ENCODE measurements around the gene TUBGCP5.
"Not testable (repeated sequence)": the region's sequence is repeated elsewhere in the genome, so short reads cannot be mapped to it uniquely, and the experiment has no call there.

The TUBGCP5 gene

DNA sequence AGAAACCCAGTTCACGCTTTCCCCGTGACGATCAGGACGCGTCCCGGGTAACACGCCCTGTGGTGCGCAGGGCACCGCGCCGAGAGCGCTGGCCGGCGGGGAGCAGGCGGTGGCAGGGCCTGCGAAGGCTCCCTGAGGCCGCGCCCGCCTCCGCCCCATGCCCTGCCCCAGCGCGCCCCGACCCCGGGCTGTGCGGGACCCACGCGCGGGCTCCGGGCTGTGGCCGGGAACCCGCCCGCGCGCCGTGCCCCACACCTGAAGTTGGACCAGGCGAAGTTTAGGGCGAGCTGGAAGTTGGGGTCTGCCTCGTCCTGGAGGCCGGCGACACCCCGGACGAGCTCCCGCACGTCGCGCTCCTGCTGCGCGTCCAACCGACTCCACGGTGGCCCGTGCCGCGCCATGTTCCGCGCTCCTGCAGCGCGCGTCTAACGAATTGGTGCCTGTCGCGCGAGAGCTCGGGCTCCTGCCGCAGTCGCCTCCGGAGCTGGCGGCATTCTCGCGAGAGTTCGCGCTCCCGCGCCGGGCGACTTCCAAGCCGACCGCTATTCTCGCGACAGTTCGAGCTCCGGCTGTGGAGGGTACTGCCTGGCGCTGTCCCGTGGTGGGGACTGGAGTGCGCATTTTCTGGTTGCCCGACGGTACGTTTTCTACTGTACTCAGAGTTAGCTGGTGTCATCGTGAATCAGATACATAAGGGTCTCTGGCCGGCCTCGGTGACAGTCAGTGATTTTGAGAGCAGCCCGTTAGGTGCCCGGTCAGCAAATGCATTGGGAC is at the start of gene TUBGCP5:
Gene TUBGCP5, minus strand, starts transcription at position 427 of the 774 bp plus-strand sequence. Its CDS starts 26 bp downstream, at position 401.
- DNase-seq (ENCODE audit: low spot score): peak; percentile 99

DNA sequence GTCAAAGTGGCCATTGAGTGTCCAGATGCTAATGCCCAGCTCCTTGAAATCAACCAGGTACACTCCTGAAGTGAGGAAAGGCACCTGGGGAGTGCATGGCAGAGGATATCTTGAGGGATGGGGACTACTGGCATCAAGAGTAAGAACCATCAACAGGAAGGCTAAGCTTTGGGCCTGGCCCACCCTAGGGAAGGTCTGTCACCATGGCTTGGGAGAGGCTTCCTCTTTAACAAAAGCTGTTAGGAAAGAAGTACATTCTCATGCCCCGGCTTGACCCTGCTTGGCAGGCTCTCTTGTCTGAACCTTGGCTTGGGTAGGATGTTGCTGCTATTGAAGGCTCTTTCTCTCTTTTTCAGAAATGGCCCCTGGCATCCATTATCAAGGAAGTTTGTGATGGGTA is 43.7 kb upstream of the TUBGCP5 start:
- DNase-seq (ENCODE audit: low spot score): no peak

DNA sequence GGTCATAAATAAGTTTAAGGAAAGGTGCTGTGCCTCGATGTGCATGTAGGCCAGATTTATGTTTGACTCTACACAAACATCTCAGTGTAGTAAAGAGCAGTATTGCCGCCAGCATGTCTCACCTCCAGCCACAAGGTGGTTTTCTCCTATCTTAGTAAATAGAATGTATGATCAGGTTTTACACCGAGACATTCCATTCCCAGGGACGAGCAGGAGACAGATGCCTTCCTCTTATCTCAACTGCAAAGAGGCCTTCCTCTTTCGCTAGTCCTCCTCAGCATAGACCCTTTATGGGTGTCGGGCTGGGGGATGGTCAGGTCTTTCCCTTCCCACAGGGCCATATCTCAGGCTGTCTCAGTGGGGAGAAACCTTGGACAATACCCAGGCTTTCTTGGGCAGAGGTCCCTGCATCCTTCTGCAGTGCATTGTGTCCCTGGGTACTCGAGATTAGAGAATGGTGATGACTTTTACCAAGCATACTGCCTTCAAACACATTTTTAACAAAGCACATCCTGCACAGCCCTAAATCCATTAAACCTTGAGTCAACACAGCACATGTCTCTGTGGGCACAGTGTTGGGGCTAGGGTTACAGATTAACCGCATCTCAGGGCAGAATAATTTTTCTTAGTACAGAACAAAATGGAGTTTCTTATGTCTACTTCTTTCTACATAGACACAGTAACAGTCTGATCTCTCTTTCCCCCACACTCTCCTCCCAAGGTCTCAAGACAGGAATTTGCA is 42.8 kb upstream of the TUBGCP5 start:
- not testable (repeated sequence) for DNase-seq (ENCODE audit: low spot score)

DNA sequence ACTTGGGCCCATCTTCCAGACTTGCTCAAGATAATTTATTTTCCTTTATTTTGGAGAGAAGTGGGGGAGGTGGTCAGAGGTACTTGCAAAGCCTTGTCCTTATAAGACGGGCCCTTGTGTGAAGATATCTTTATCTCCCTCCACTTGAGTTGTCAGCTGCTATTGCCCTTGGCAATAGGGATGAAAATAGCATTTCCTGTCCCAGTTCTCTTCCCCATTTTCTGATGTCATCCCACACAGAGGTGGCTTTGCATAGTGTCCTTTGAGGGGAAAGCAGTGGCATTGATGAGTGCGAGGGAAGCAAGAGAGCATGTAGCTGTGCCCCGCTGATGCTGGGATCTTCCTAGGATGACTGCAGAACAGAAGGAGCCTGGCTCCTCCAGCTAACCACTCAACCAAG is 41.9 kb upstream of the TUBGCP5 start:
- DNase-seq (ENCODE audit: low spot score): no peak

DNA sequence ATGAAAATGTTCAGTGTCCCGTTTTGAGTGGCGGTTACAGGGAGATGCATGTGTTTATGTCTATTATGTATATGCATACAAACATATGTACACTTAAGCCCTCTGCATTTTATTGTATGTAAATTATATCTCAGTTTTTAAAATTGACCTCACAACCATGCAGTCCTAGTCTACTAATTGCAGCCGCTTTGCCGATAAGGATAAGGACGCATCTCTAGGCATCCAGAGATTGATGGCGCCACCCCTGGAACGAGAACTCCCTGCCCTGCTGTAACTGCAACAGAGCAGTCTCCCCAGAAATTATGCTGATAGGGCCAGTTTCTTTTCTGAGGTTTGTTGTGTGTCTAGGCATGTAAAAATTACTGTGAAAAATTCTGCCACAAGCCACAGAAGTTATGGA is 40.4 kb upstream of the TUBGCP5 start:
- no peak for DNase-seq (ENCODE audit: low spot score)

DNA sequence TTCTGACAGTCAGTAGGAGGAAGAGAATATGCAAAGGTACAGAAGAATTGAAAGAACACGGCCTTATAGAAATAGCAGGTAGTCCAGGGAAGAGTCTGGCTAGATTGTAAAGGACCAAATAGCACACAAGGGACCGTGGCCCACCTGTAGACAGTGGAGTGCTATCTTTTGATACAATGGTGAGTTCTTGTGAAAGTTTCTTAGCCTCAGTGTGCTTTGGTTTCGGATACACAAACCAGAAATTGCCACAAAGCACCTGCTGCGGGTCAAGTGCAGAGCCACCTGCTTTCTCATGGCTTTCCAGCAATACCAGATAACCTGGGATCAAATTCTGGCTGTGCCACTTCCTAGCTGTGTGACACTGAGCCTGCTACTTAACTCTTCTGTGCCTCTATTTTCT is 36.6 kb upstream of the TUBGCP5 start:
- no peak for DNase-seq (ENCODE audit: low spot score)

DNA sequence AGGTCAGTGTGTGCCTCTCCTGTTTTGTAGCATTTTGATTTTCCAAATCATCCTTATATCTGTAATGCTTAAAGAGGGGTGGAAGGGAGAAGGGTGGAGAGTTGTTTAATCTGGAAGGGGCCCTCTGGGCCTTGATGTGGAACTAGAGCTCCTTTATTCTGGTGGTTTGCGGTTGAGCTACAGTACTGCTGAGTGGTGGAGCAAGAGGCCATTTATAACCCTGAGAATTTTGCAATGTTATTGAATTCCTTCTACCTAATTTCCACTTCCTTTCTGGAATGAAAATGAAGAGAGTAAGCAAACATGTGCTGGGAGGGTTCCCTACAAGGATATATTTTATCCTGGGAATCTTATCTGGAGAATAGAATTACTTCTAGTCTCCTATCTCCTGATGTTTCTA is 35.3 kb upstream of the TUBGCP5 start:
- DNase-seq (ENCODE audit: low spot score): no peak

DNA sequence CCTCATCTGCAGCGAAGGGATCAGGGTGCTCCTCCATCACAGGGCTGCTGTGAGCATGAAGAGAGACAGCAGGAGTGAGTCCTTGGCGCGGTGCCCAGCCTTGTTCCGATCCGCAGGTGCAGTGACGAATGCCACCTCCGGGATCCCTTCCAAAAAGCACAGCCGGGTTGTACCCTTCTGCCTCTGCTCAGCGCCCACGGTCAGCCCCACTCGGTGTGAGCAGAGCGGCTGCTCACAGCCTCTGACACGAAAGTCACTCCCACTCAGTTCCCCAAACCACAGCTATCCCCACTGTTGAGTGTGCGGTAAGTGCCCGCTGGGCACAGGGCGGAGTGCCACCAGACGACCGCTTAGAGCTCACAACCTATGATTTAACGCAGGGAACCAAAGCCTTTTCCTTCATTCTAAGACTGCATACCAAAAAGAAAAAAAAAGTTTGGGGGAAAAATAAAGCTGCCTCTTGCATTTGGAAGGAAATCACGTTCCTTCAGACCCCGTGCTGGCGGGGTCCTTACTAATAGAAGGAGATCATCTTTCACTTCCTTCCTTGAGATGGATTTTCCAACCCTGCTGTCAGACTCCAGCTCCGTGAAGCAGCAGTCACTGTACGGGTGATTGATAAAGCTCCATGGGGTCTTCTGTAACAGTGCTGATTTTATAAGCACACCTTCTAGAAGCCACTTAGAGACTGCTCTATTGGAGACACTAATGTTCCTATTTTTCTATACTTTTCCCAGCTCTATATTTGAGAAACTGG is 34.7 kb upstream of the TUBGCP5 start:
- DNase-seq (ENCODE audit: low spot score): peak; percentile 70

DNA sequence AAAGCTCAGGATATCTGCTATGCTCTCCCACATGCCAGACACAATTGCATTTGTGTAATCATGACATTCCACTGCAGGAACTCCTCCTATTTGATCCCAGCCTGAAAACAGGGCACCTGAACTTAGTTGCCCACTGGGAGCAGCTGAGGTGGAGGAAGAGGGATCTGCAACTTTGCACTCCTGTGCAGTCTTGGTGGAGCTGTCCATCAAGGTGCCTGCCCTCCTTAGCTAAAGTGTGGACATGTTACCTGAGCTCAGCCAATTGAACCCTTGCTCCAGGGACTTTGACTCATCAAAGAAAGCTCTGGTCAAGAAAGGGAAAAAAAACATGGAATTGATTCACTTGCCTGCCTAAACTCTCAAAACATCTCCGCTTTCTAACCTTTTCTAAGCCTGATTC is 33.3 kb upstream of the TUBGCP5 start:
- DNase-seq (ENCODE audit: low spot score): no peak

DNA sequence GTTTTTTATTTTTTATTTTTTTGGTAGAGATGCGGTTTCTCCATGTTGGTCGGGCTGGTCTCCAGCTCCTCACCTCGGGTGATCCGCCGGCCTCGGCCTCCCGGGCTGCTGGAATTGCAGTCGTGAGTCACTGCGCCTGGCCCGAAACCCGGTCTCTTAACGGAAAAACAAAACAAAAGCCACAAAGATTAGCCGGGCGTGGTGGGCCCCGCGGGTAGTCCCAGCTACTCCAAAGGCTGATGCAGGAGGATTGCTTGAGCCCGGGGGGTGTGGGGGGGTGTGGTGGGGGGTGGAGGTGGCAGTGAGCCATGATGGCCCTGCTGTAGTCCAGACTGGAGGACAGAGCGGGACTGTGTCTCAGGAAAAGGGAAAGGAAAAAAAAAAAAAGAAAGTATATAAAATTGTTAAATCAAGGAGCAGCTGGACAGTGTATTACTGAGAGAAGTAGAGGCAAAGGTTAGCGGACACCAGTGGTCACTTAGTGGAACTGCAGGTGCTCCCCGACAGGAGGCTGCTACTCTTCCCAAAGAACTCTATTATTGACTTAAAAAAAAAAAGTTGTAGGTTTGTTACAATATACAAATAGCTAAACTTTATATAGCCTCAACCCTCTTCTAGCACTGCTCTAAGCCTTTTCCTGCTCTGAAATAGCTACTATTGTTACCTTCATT is 30.3 kb upstream of the TUBGCP5 start:
- peak; percentile 74 for DNase-seq (ENCODE audit: low spot score)

DNA sequence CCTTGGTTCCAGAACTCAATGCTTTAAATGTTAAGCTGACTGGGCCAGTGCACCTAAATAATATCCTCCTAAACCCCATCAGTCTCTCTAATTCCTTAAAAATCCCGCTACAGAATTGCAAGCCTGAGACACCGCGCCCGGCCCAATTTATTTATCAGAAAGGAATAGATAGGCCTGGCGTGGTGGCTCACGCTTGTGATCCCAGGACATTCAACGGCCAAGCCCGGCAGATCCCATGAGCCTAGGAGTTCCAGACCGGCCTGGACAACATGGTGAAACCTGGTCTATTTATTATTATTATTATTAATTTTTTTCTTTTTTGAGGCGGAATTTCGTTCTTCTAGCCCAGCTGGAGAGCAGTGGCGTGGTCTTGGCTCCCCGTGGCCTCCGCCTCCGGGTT is 28.0 kb upstream of the TUBGCP5 start:
- DNase-seq (ENCODE audit: low spot score): no peak

DNA sequence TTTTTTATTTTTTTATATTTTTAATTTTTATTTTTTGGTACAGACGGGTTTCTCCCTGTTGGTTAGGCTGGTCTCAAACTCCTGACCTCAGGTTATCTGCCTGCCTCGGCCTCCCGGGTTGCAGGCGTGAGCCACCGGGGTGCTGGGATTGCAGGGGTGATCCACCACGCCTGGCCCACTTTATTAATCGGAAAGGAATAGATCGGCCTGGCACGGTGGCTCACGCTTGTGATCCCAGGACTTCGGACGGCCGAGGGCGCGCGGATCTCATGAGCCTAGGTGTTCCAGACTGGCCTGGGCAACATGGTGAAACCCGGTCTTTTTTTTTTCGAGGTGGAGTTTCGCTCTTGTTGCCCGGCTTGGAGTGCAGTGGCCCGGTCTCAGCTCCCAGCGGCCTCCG is 26.5 kb upstream of the TUBGCP5 start:
- no peak for DNase-seq (ENCODE audit: low spot score)

DNA sequence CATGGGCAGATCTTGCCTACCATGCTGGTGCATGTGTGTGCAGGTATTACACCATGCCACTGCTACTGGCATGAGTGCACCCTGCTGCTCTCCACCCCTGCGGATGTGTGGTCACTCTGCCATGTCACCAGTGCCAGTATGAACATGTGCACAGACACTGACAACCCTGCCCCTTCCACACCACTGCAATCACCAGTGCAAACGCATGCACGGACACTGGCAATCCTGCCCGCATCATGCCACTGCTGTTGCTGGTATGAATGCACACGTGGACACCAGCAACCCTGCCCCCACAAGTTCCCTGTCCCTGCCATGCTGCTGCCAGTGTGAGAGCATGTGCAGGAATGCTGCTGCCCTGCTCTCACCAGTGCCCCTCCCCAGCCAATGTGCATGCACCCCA is 24.8 kb upstream of the TUBGCP5 start:
- DNase-seq (ENCODE audit: low spot score): no peak

DNA sequence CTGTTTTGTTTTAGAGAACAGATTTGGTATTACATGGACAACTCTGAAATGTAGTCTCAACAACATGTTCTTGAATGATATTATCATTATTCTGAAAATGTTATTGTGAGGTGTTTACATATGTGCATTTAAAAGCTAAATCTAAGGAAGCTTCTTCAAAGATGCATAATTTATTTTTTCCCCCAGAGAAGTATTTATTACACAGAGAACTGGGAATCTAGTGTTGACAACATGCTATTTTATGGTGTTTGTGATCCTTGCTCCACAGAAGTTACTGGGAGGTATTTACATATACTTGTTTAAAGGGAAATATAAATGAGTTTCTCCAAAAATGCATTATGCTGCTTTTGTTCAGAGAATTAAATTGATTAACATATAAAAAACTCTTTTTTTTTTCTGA is 18.3 kb upstream of the TUBGCP5 start:
- no peak for DNase-seq (ENCODE audit: low spot score)

DNA sequence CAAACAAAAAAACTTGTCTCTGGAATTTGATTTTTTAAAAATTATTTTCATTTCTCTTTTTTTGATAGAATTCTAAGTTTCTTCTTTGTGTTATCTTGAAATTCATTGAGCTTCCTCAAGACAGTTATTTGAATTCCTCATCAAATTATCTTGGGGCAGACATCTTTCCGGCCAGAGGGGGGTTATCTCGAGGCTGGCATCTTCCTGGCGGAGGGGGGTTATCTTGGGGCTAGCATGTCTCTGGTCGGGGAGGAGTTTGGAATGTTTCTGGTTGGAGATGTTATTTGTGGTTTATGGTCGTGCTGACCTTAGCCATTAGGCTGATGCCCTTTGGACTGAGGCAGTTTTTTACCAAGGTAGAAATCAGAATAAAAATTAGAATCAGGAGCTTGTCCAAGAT is 15.9 kb upstream of the TUBGCP5 start:
- DNase-seq (ENCODE audit: low spot score): no peak

DNA sequence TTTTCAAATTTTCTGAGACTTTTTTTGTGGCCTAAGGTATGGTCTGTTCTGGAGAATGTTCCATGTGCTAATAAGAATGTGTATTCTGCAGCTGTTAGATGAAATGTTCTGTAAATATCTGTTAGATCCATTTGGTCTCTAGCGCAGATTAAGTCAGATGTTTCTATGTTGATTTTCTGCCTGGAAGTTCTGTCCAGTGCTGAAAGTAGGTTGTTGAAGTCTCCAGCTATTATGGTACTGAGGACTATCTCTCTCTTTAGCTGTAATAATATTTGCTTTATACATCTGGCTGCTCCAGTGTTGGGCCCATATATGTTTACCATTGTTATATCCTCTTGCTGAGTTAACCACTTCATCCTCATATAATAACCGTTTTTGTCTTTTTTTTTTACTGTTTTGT is 13.2 kb upstream of the TUBGCP5 start:
- no peak for DNase-seq (ENCODE audit: low spot score)

DNA sequence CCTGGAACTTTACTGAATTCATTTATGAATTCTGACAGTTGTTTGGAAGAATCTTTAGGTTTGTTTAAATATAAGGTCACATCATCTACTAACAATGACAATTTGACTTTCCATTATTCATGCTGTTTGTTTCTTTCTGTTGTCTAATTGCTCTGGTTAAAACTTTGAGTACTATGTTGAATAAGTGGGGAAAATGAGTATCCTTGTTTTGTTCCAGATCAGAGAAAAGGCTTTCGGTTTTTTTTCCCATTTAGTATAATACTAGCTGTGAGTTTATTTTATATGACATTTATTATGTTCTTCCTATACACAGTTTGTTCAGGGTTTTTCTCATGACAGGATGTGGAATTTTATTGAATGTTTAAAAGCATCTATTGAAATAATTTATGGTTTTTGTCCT is 11.3 kb upstream of the TUBGCP5 start:
- DNase-seq (ENCODE audit: low spot score): no peak

DNA sequence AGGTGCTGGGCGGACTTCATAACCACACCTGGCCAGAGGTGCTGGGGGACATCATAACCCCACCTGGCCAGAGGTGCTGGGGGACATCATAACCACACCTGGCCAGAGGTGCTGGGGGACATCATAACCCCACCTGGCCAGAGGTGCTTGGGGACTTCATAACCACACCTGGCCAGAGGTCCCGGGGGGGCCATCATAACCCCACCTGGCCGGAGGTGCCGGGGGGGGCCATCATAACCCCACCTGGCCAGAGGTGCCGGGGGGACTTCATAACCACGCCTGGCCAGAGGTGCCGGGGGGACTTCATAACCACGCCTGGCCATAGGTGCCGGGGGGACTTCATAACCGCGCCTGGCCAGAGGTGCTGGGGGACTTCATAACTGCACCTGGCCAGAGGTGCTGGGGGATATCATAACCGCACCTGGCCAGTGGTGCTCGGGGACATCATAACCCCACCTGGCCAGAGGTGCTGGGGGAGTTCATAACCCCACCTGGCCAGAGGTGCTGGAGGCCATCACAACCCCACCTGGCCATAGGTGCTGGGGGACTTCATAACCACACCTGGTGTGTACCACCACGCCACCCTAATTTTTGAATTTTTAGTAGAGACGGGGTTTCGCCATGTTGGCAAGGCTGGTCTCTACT is 10.7 kb upstream of the TUBGCP5 start:
- DNase-seq (ENCODE audit: low spot score): no peak

DNA sequence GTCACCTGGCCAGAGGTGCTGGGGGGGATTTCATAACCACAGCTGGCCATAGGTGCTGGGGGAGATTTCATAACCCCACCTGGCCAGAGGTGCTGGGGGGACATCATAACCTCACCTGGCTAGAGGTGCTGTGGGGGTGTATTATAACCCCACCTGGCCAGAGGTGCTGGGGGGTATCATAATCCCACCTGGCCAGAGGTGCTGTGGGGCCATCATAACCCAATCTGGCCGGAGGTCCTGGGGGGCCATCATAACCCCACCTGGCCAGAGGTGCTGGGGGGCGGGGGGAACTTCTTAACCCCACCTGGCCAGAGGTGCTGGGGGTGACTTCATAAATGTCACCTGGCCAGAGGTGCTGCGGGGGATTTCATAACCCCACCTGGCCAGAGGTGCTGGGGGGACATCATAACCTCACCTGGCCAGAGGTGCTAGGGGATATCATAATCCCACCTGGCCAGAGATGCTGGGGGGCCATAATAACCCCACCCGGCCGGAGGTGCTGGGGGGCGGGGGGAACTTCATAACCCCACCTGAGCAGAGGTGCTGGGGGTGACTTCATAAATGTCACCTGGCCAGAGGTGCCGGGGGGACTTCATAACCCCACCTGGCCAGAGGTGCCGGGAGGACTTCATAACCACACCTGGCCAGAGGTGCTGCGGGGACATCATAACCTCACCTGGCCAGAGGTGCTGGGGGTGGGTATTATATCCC is 9.4 kb upstream of the TUBGCP5 start:
- DNase-seq (ENCODE audit: low spot score): not testable (repeated sequence)

DNA sequence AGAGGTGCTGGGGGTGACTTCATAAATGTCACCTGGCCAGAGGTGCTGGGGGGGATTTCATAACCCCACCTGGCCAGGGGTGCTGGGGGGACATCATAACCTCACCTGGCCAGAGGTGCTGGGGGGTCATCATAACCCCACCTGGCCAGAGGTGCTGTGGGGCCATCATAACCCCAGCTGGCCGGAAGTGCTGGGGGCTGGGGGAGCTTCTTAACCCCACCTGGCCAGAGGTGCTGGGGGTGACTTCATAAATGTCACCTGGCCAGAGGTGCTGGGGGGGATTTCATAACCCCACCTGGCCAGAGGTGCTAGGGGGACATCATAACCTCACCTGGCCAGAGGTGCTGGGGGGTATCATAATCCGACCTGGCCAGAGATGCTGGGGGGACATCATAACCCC is 4.6 kb upstream of the TUBGCP5 start:
- DNase-seq (ENCODE audit: low spot score): not testable (repeated sequence)

DNA sequence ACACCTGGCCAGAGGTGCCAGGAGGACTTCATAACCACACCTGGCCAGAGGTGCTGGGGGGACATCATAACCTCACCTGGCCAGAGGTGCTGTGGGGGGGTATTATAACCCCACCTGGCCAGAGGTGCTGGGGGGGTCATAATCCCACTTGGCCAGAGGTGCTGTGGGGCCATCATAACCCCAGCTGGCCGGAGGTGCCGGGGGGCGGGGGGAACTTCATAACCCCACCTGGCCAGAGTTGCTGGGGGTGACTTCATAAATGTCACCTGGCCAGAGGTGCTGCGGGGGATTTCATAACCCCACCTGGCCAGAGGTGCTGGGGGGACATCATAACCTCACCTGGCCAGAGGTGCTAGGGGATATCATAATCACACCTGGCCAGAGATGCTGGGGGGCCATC is 4.2 kb upstream of the TUBGCP5 start:
- DNase-seq (ENCODE audit: low spot score): not testable (repeated sequence)
